Forelimb muscle (tissue), 1 donor: ENCODE data around the gene GSE1. TPM values are rescaled to one million over a fixed set of nuclear protein-coding genes. Genes with fewer than 3 reads are reported as not detected.

ENCODE experiments used
- DNase-seq: peaks from one replicate; pipeline ENCODE4 v3.0.0-alpha.2; 2013; ENCODE audit warnings: low read depth
- polyA plus RNA-seq: library from polyadenylated mRNA; unstranded; fragments of 120-200 nt; gene quantifications from one replicate; pipeline ENCODE4 v1.2.1, GENCODE V29; 2013; ENCODE audit not compliant: insufficient read length

Gene GSE1
- polyA plus RNA-seq, 1 donor = 52.6 TPM

GRCh38 chr16:85658504-85659326 is 45.6 kb downstream of the GSE1 start:
- DNase-seq = no peak

GRCh38 chr16:85659336-85659735 is 46.2 kb downstream of the GSE1 start:
- DNase-seq = no peak

- no peak for DNase-seq
Measured at GRCh38 chr16:85659805-85660511, 46.8 kb downstream of the GSE1 start.

- DNase-seq = no peak
Measured at GRCh38 chr16:85660843-85661739, 48.0 kb downstream of the GSE1 start.

GRCh38 chr16:85661740-85662481 is 48.8 kb downstream of the GSE1 start:
- DNase-seq = no peak

GRCh38 chr16:85662482-85662812 is 49.3 kb downstream of the GSE1 start:
- no peak for DNase-seq

GRCh38 chr16:85662976-85663830 is 50.1 kb downstream of the GSE1 start:
- no peak for DNase-seq

GRCh38 chr16:85663891-85664321 is 50.8 kb downstream of the GSE1 start:
- DNase-seq = no peak

GRCh38 chr16:85664580-85665372 is 51.7 kb downstream of the GSE1 start:
- no peak for DNase-seq

GRCh38 chr16:85665373-85665740 is 52.2 kb downstream of the GSE1 start:
- DNase-seq = no peak

GRCh38 chr16:85665929-85666328 is 52.8 kb downstream of the GSE1 start:
- no peak for DNase-seq

GRCh38 chr16:85667261-85667660 is 54.1 kb downstream of the GSE1 start:
- no peak for DNase-seq

GRCh38 chr16:85667841-85668413 is 54.8 kb downstream of the GSE1 start:
- DNase-seq = no peak

GRCh38 chr16:85668676-85669424 is 55.7 kb downstream of the GSE1 start:
- no peak for DNase-seq

- DNase-seq = no peak
Measured at GRCh38 chr16:85670840-85671239, 57.7 kb downstream of the GSE1 start.

GRCh38 chr16:85673529-85674417 is 60.7 kb downstream of the GSE1 start:
- no peak for DNase-seq

- no peak for DNase-seq
Measured at GRCh38 chr16:85674418-85674755, 61.3 kb downstream of the GSE1 start.

- DNase-seq = no peak
Measured at GRCh38 chr16:85674828-85675227, 61.7 kb downstream of the GSE1 start.
